Endodermal cell (in vitro differentiated cells): ENCODE measurements around the gene GTPBP8. TPM values are rescaled to one million over a fixed set of nuclear protein-coding genes. Genes with fewer than 3 reads are reported as not detected.

Source experiments
- DNase-seq: peaks from one replicate; pipeline ENCODE4 v3.0.0-alpha.2; 2017
- H3K27ac ChIP-seq: 2 replicates; pipeline ENCODE4 v1.5.1; 2013; ENCODE audit warnings: mild to moderate bottlenecking, low read depth, low read length, moderate library complexity
- H3K27me3 ChIP-seq: 2 replicates; pipeline ENCODE4 v1.6.1; 2013; ENCODE audit warnings: mild to moderate bottlenecking, low read length, moderate library complexity; ENCODE audit not compliant: insufficient read depth, control insufficient read depth, poor library complexity, severe bottlenecking
- H3K36me3 ChIP-seq: 2 replicates; pipeline ENCODE4 v1.7.0; 2013; ENCODE audit warnings: mild to moderate bottlenecking, low read length, moderate library complexity; ENCODE audit not compliant: control insufficient read depth, insufficient read depth
- H3K4me1 ChIP-seq: one replicate; pipeline ENCODE4 v1.7.0; 2013; ENCODE audit warnings: low read length; ENCODE audit not compliant: control insufficient read depth, insufficient read depth
- H3K4me3 ChIP-seq: 2 replicates; pipeline ENCODE4 v1.5.1; 2013; ENCODE audit warnings: mild to moderate bottlenecking, low read length, moderate library complexity
- H3K9ac ChIP-seq: 2 replicates; pipeline ENCODE4 v1.6.1; 2013; ENCODE audit warnings: mild to moderate bottlenecking, low read length, moderate library complexity; ENCODE audit not compliant: poor library complexity, severe bottlenecking; ENCODE audit errors: extremely low read depth
- H3K9me3 ChIP-seq: 2 replicates; pipeline ENCODE4 v1.6.1; 2013; ENCODE audit warnings: mild to moderate bottlenecking, low read length, moderate library complexity; ENCODE audit not compliant: control insufficient read depth
- H3K27ac Mint-ChIP-seq: 2 replicates; pipeline ENCODE4 v1.8.0; 2020; ENCODE audit warnings: mixed read lengths
- H3K27me3 Mint-ChIP-seq: 2 replicates; pipeline ENCODE4 v1.8.0; 2021; ENCODE audit warnings: mild to moderate bottlenecking, mixed read lengths; ENCODE audit not compliant: insufficient read depth
- H3K36me3 Mint-ChIP-seq: 2 replicates; pipeline ENCODE4 v1.8.0; 2020; ENCODE audit warnings: low read depth, mixed read lengths
- H3K4me1 Mint-ChIP-seq: 2 replicates; pipeline ENCODE4 v1.8.0; 2020; ENCODE audit warnings: mixed read lengths
- H3K4me3 Mint-ChIP-seq: 2 replicates; pipeline ENCODE4 v1.8.0; 2020; ENCODE audit warnings: mild to moderate bottlenecking, moderate library complexity, mixed read lengths
- H3K9me3 Mint-ChIP-seq: 2 replicates; pipeline ENCODE4 v1.8.0; 2020; ENCODE audit warnings: mild to moderate bottlenecking, mixed read lengths
- WGBS, 2 experiments: methylation state at CpG; one replicate each; pipeline versions ENCODE4 v1.1.5 to v1.1.7; 2013; ENCODE audit warnings: missing lambda C conversion rate in 2 of 2, mixed read lengths in 1 of 2; ENCODE audit not compliant: insufficient coverage in 1 of 2, insufficient read length in 1 of 2; 5-methylcytosine and 5-hydroxymethylcytosine counted together
- long read RNA-seq, 4 experiments: library from polyadenylated mRNA in 2 of 4; library from RNA in 1 of 4; library from capped mRNA in 1 of 4; stranded (forward) in 3 of 4; unstranded in 1 of 4; transcript quantifications; one replicate each; pipeline ENCODE4 v2.0.0, GENCODE V29; 2020 to 2021; ENCODE audit warnings: inconsistent platforms in 1 of 4
- polyA plus RNA-seq, 2 experiments: library from polyadenylated mRNA; stranded (reverse); fragments of 50-300 nt; gene quantifications; one replicate each; pipeline ENCODE4 v1.2.3, GENCODE V29; 2013
- total RNA-seq, 2 donors: library from RNA; stranded (reverse); fragmentation: NEBNext Ultra II Directional in 1 of 2; extraction: Animal tissue kit (Norgen Biotek cat#: 25700) in 1 of 2; gene quantifications; 2 replicates in 1 of 2; 3 replicates in 1 of 2; pipeline ENCODE4 v1.2.1, GENCODE V29; 2021
- TF ChIP-seq, protein P1 (sequence below): fragments of 200-600 bp; sonication (generic); conservative IDR thresholded peaks from 2 replicates; pipeline ENCODE4 v1.5.0; 2021; ENCODE audit warnings: antibody characterized with exemption, mild to moderate bottlenecking

GTPBP8 gene
- total RNA-seq, result 10 to 100 TPM; 23.9 to 35.5 TPM
- polyA plus RNA-seq (2013, experiment 1 of 2), result 28.6 TPM
- 27.7 TPM for polyA plus RNA-seq (2013, experiment 2 of 2)
- long read RNA-seq, experiment 1, transcript GTPBP8-203 (6 exons, 1,360 nt), result major isoform, 16 of 27 reads
- long read RNA-seq, experiment 1, partial matches to known transcripts, result 1 of 27 reads
- long read RNA-seq, experiment 1, other reads (novel, unspliced or antisense), result 8 of 27 reads
- long read RNA-seq, experiment 2, transcript GTPBP8-207 (5 exons, 715 nt), result minor isoform, 7 of 42 reads
- long read RNA-seq, experiment 2, transcript GTPBP8-203 (6 exons, 1,360 nt), result major isoform, 23 of 42 reads
- long read RNA-seq, experiment 2, partial matches to known transcripts, result 2 of 42 reads
- long read RNA-seq, experiment 2, other reads (novel, unspliced or antisense), result 7 of 42 reads
- long read RNA-seq, experiment 3, transcript GTPBP8-203 (6 exons, 1,360 nt), result major isoform, 24 of 35 reads
- long read RNA-seq, experiment 3, partial matches to known transcripts, result 3 of 35 reads
- long read RNA-seq, experiment 3, other reads (novel, unspliced or antisense), result 3 of 35 reads
- long read RNA-seq, experiment 4, transcript GTPBP8-207 (5 exons, 715 nt), result minor isoform, 13 of 113 reads
- long read RNA-seq, experiment 4, transcript GTPBP8-202 (5 exons, 1,787 nt), result minor isoform, 12 of 113 reads
- long read RNA-seq, experiment 4, transcript GTPBP8-203 (6 exons, 1,360 nt), result major isoform, 84 of 113 reads
- long read RNA-seq, experiment 4, partial matches to known transcripts, result 0 of 113 reads
- long read RNA-seq, experiment 4, other reads (novel, unspliced or antisense), result 2 of 113 reads

DNA sequence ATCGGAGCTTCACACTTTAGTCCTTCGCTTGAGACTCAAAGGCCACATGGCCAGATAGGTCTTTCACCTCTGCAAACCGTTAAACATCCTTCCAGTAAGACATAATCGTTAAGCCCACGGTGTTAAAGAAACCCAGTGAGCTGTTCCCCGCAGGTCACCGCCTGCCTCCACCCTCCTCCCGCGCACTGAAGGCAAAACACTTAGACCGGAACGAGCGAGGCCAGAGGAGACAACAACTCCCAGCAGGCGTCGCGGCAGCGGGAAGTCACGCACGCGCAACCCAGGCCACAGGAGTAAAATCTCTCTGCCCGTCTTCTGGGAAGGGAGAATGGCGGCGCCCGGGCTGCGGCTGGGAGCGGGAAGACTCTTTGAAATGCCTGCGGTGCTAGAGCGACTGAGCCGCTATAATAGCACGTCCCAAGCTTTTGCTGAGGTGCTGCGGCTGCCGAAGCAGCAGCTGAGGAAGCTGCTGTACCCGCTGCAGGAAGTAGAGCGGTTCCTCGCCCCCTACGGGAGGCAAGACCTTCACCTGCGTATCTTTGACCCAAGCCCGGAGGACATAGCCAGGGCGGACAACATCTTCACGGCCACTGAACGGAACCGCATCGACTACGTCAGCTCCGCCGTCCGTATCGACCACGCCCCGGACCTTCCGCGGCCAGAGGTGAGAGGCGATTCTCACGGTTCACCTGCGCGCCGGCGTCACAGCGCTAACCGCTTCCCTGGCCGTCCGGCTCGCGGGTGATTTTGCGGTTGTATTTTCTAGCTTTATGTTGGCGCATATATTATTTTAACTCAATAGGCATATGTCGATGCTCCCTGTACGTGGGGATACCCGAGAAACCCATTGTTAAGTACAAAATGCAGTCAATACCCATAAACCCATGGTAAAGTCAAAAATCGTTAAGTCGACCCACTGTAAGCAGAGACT lies at the start of gene GTPBP8:
GTPBP8 (plus strand) TSS at position 313 of the 931 bp plus-strand sequence; CDS start at position 329, 16 bp downstream.
- Histone ChIP-seq H3K9me3 (no peaks in the 10 kb centered on the region), H3K27ac (peak within 1 kb of the TSS; percentile 94), H3K4me1 (no peaks in the 10 kb centered on the region), H3K4me3 (peak within 1 kb of the TSS; percentile 91), H3K36me3 (peaks cover 12% of the 10 kb centered on the region), H3K27me3 (no peaks in the 10 kb centered on the region), H3K9ac (peak within 1 kb of the TSS; percentile 93)
- peak; percentile 96 for DNase-seq
- Mint-ChIP-seq H3K4me1 (peaks cover 14% of the 10 kb centered on the region), H3K27ac (peak within 1 kb of the TSS; percentile 99), H3K27me3 (peaks cover 3% of the 10 kb centered on the region), H3K4me3 (peak within 1 kb of the TSS; percentile 82), H3K36me3 (peaks cover 9% of the 10 kb centered on the region), H3K9me3 (no peaks in the 10 kb centered on the region)
- TF ChIP-seq, protein P1, sequence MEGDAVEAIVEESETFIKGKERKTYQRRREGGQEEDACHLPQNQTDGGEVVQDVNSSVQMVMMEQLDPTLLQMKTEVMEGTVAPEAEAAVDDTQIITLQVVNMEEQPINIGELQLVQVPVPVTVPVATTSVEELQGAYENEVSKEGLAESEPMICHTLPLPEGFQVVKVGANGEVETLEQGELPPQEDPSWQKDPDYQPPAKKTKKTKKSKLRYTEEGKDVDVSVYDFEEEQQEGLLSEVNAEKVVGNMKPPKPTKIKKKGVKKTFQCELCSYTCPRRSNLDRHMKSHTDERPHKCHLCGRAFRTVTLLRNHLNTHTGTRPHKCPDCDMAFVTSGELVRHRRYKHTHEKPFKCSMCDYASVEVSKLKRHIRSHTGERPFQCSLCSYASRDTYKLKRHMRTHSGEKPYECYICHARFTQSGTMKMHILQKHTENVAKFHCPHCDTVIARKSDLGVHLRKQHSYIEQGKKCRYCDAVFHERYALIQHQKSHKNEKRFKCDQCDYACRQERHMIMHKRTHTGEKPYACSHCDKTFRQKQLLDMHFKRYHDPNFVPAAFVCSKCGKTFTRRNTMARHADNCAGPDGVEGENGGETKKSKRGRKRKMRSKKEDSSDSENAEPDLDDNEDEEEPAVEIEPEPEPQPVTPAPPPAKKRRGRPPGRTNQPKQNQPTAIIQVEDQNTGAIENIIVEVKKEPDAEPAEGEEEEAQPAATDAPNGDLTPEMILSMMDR, result no peak
- WGBS, 2 experiments, result 2 to 5% methylated on average over 32 to 70 of the region's 70 CpGs

DNA sequence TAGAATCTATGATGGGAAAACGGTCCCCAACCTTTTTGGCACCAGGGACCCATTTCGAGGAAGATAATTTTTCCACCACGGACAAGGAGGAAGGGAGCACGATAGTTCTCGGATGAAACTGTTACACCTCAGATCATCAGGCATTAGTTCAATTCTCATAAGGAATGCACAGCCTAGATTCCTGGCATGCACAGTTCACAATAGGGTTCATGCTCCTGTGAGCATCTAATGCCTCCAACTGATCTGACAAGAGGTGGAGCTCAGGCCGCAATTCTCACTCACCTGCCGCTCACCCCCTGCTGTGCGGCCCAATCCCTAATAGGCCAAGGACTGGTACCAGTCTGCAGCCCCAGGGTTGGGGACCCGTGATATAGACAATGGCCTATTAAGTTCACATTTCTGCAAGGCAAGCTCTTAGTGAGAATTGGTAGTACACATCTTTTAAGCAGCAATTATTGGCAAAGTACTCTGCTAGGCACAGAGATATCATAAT lies 42.4 kb upstream of the GTPBP8 start:
- Histone ChIP-seq H3K9me3 (no peaks in the 10 kb centered on the region), H3K4me3 (no peak overlapping the region), H3K27me3 (no peaks in the 10 kb centered on the region), H3K36me3 (no peaks in the 10 kb centered on the region), H3K27ac (no peak overlapping the region), H3K4me1 (no peaks in the 10 kb centered on the region), H3K9ac (no peak overlapping the region)
- no peak overlapping the region for H3K4me3 Mint-ChIP-seq
- H3K36me3 Mint-ChIP-seq, result no peaks in the 10 kb centered on the region
- H3K27ac Mint-ChIP-seq, result no peak overlapping the region
- peak; percentile 53 for DNase-seq
- H3K9me3 Mint-ChIP-seq, result peaks cover 5% of the 10 kb centered on the region
- WGBS, 2 experiments, result 83 to 89% methylated on average over 5 to 9 of the region's 9 CpGs
- no peaks in the 10 kb centered on the region for H3K4me1 Mint-ChIP-seq
- TF ChIP-seq, protein P1, result no peak
- H3K27me3 Mint-ChIP-seq, result no peaks in the 10 kb centered on the region

DNA sequence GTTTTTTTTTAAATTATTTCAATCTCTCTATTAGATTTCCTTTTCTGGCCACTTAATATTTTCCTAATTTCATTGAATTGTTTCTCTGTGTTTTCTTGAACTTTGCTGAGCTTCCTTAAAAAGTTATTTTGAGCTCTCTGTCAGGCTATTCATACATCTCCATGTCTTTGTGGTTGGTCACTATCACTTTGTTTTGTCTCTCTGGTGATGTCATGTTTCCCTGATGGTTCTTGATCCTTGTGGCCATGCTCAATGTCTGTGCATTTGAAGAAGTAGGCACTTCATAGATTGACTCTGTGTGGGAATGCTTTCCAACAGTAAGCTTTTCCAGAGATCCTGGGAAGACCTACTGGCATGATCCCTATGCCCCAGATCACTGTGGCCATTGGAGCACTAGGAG lies 34.4 kb upstream of the GTPBP8 start:
- Mint-ChIP-seq H3K27ac (no peak overlapping the region), H3K9me3 (no peaks in the 10 kb centered on the region), H3K4me3 (no peak overlapping the region), H3K4me1 (no peaks in the 10 kb centered on the region), H3K36me3 (no peaks in the 10 kb centered on the region), H3K27me3 (no peaks in the 10 kb centered on the region)
- Histone ChIP-seq H3K4me3 (no peak overlapping the region), H3K36me3 (no peaks in the 10 kb centered on the region), H3K27ac (no peak overlapping the region), H3K9me3 (no peaks in the 10 kb centered on the region), H3K9ac (no peak overlapping the region), H3K4me1 (no peaks in the 10 kb centered on the region), H3K27me3 (no peaks in the 10 kb centered on the region)
- TF ChIP-seq, protein P1, result no peak
- DNase-seq, result no peak
